GM12864 (cell line): ENCODE data around the gene ZNF620.

Experiments used
- DNase-seq: peaks from one replicate; pipeline ENCODE4 v3.0.0-alpha.2; 2011; ENCODE audit warnings: low read depth
- H3K4me3 ChIP-seq: 2 replicates; pipeline ENCODE4 v1.5.1; 2011; ENCODE audit warnings: mild to moderate bottlenecking, low read depth, low read length, control low read depth
- CTCF ChIP-seq: IDR thresholded peaks from 2 replicates; pipeline ENCODE4 v1.5.1; 2011; ENCODE audit warnings: low read depth, mild to moderate bottlenecking, moderate library complexity, low read length, control low read depth, inconsistent platforms; ENCODE audit errors: missing control alignments

The ZNF620 gene

DNA sequence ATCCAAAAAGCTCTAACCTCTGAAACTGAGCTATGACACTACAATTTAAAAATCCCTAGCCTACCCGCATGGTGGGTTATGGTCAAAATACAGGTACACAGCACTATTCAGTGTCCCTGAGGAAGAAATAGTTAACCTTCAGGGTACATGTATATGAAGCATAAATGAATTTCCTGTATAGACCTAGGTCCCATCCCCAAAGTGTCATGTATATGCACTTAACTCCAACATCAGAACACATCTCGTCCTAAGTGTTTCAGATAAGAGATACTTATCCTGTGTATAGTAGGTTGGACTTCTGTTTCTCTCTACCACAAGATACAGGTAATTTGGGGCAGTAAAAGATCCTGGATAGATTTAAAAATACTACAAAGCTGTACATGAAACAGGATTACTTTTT, 42.3 kb upstream of the ZNF620 start:
- DNase-seq, result no peak
- H3K4me3 ChIP-seq, result no peak overlapping the region
- TF ChIP-seq CTCF, result no peak

- DNase-seq, result no peak
- H3K4me3 ChIP-seq, result no peak overlapping the region
- no peak for TF ChIP-seq CTCF
Measured at GRCh38 chr3:40464339-40465110, 41.3 kb upstream of the ZNF620 start.

DNA sequence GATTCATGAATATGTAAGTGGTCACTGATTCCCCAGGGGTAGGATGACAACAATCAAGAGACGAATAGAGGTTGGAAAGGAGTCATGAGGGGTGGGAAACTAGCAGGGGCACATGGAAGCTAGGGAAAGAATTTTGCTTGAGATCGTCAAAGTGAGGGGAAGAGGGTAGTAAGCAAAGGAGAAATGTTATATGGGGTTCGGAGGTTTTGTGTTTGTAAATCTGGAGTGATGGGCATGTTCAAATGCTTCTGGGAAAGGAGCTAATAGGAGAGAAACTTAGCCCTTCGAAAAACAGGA, 40.8 kb upstream of the ZNF620 start:
- TF ChIP-seq CTCF, result no peak
- no peak overlapping the region for H3K4me3 ChIP-seq
- DNase-seq, result no peak

- H3K4me3 ChIP-seq, result no peak overlapping the region
- TF ChIP-seq CTCF, result no peak
- DNase-seq, result no peak
Measured at GRCh38 chr3:40465456-40465855, 40.4 kb upstream of the ZNF620 start.

DNA sequence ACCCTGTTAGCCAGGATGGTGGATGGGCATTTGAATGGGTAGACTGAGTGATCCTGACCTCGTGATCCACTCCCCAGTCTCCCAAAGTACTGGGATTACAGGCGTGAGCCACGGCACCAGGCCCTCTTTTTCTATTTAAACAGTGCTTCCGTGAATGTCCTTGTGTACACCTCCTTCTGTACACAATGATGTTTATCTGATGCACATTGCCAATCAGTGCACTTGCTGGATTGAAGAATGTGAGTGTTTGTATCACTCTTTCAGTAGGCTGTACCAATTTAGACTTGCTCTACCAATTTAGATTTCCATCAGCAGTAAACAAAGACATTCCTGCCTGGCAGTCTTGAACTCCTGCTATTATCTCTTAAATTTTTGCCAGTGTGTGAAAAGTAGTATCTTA, 37.8 kb upstream of the ZNF620 start:
- no peak for DNase-seq
- no peak for TF ChIP-seq CTCF
- H3K4me3 ChIP-seq, result no peak overlapping the region

DNA sequence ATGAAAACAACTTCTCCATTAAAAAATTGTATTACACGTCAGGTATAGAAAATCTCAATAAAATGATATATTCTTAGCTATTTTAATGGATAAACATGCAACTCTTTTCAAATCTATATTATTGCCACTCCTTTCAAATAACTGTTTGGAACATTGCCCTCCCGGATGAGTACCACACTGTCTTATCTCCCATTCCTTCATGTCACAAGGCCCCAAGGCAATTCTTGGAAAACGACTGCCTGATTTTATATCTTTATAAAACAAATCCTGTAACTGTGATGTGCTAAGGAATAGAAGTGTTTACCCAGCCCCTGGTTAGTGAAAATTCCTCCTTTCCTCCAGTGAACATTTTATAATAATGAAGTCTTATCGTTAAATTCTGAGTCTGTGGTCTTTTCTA, 35.1 kb upstream of the ZNF620 start:
- TF ChIP-seq CTCF, result no peak
- DNase-seq, result no peak
- H3K4me3 ChIP-seq, result no peak overlapping the region
